ENCODE measurements around the gene ARL17A. TPM values are rescaled to one million over a fixed set of nuclear protein-coding genes. Genes with fewer than 3 reads are reported as not detected.
"Not testable (repeated sequence)": the region's sequence is repeated elsewhere in the genome, so short reads cannot be mapped to it uniquely, and the experiment has no call there.

The ARL17A gene
- total and polyA plus RNA-seq, 8 donors = 1.8 to 27.2 (median 9.6) TPM

GRCh38 chr17:46512168-46512567, 67.3 kb downstream of the ARL17A start, which contains the start of gene LRRC37A2:
LRRC37A2 (plus strand) TSS chr17:46512468; CDS start chr17:46512713, 245 bp downstream.
- H3K4me1 ChIP-seq; intact Hi-C loops (cut with DNase I; ENCODE audit: low total_unique reads); H3K27ac ChIP-seq; DNase-seq; H3K4me3 ChIP-seq; H3K27me3 ChIP-seq; H3K36me3 ChIP-seq; H3K9me3 ChIP-seq: not testable (repeated sequence)
- WGBS, 5 donors = 95 to 100% (median 95%) methylated on average over 2 to 3 of the region's 11 CpGs; no CpG with 5 or more reads in 1 of the 5 donors

GRCh38 chr17:46505896-46506295, 73.6 kb downstream of the ARL17A start:
- H3K27ac ChIP-seq; DNase-seq; H3K27me3 ChIP-seq; intact Hi-C loops (cut with DNase I; ENCODE audit: low total_unique reads); H3K9me3 ChIP-seq; H3K36me3 ChIP-seq; H3K4me1 ChIP-seq; H3K4me3 ChIP-seq: not testable (repeated sequence)
- 96 to 98% (median 97%) methylated on average over 5 to 6 of the region's 7 CpGs; no CpG with 5 or more reads in 2 of the 5 donors for WGBS, 5 donors

DNA sequence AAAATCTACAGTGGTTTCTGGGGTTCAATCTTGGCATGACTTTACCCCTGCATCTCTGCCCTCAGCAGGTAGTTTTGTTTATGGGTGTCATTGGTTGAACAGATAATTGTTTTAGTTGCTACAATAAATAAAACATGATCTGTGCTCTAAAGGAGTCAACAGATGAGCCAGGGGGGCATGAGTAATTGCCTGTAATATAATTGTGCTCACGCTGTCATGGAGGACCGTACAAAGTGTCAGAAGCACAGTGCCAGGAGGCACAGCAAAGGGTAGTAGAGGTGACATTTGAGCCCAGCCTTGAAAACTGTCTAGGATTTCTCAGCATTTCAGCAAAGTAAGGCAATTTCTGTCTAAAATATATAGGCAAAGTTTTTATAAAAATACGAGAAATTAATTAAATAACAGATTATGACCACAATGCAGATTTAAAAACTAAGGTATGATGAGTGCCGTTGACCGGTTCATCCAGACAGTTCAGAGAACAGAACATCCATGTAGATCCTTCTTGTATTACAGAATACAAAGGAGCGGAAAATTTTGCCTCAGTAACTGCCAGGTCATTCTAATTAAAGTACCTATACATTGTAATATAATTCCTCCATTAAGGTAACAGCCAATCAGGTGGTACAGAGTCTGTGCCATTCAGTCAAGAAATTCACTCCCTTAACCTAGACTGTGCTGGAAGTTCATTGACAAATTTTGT, 79.9 kb downstream of the ARL17A start:
- H3K4me3 ChIP-seq; H3K27me3 ChIP-seq; DNase-seq; H3K4me1 ChIP-seq; H3K36me3 ChIP-seq; intact Hi-C loops (cut with DNase I; ENCODE audit: low total_unique reads); H3K9me3 ChIP-seq; H3K27ac ChIP-seq: not testable (repeated sequence)
- no CpG with 5 or more reads among the region's 6 CpGs for WGBS, 5 donors

DNA sequence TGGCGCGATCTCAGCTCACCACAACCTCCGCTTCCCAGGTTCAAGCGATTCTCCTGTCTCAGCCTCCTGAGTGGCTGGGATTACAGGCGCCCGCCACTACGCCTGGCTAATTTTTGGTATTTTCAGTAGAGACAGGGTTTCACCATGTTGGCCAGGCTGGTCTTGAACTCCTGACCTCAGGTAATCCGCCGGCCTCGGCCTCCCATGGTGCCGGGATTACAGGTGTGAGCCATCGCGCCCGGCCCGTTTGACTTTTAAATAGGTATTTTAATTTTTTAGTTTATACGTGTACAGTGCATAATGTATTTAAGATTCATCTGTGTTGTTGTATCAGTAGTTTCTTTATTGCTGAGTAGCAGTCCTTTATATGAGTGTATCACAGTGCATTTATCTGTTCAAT, 87.5 kb downstream of the ARL17A start:
- H3K4me3 ChIP-seq; intact Hi-C loops (cut with DNase I; ENCODE audit: low total_unique reads); H3K27ac ChIP-seq; DNase-seq; H3K9me3 ChIP-seq; H3K4me1 ChIP-seq; H3K27me3 ChIP-seq: not testable (repeated sequence)
- H3K36me3 ChIP-seq = peaks cover 0 to 11% (median 2%) of the 10 kb centered on the region in 4 donors
- 95 to 99% (median 96%) methylated on average over 9 to 12 of the region's 16 CpGs for whole genome bisulfite sequencing, 5 donors

DNA sequence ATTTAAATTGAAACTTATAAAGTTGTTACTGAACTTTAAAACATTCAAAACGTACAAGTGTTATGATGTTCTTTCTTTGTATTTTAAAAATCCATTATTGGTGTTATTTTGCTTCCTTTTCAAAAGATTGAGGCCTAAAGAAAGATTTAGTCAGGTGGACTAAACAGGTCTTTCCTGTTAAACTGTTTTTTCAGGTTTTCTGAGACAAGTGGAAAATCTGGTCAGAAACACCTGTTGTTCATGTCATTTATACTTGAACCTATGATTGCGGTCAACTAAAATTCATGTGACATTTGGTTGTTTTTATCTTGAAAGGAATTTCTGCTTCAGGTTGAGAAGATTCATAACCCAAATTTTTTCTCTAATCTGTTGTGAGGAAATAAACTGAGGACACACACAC, 98.2 kb downstream of the ARL17A start:
- DNase-seq; H3K27me3 ChIP-seq; intact Hi-C loops (cut with DNase I; ENCODE audit: low total_unique reads); H3K36me3 ChIP-seq; H3K9me3 ChIP-seq; H3K4me3 ChIP-seq; H3K4me1 ChIP-seq; H3K27ac ChIP-seq: not testable (repeated sequence)
- no CpG with 5 or more reads among the region's 2 CpGs for WGBS, 5 donors

- H3K27me3 ChIP-seq; intact Hi-C loops (cut with DNase I; ENCODE audit: low total_unique reads); H3K4me1 ChIP-seq; H3K9me3 ChIP-seq; H3K4me3 ChIP-seq; DNase-seq; H3K27ac ChIP-seq; H3K36me3 ChIP-seq: not testable (repeated sequence)
- no CpG with 5 or more reads among the region's 3 CpGs for WGBS, 5 donors
These were observed 100.7 kb downstream of the ARL17A start for GRCh38 chr17:46478823-46479222.

DNA sequence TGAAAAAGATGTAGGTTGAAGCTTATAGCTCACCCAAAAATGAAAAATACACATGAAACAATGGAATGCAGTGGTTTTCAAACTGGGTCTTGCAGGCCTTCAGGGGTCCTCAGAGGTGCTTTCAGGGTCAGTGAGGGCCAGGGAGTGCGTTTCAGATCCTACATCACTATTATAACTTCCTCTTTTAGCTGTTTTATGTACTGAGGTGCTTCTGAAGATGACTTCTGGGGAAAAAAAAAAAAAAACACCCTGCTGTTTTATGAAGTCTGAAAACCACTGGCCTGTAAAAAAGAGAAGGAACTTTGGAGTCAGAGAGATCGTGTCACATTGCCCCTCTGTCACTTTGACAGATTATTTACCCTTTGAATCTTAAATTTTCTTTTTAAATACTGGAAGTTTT, 103.9 kb downstream of the ARL17A start:
- H3K27me3 ChIP-seq, DNase-seq: not testable (repeated sequence)
- 71 to 88% (median 80%) methylated on average over 1 of the region's 2 CpGs; no CpG with 5 or more reads in 2 of the 5 donors for WGBS, 5 donors

GRCh38 chr17:46474489-46474888, 105.0 kb downstream of the ARL17A start:
- H3K4me1 ChIP-seq; H3K27me3 ChIP-seq; H3K27ac ChIP-seq; DNase-seq; H3K36me3 ChIP-seq; H3K9me3 ChIP-seq; intact Hi-C loops (cut with DNase I; ENCODE audit: low total_unique reads); H3K4me3 ChIP-seq: not testable (repeated sequence)
- WGBS, 5 donors = 82% methylated on average over 1 of the region's 3 CpGs; no CpG with 5 or more reads in 4 of the 5 donors

More for the DNA sequence above, 103.9 kb downstream of the ARL17A start:
- H3K27ac ChIP-seq; H3K9me3 ChIP-seq; H3K4me3 ChIP-seq; intact Hi-C loops (cut with DNase I; ENCODE audit: low total_unique reads); H3K36me3 ChIP-seq; H3K4me1 ChIP-seq: not testable (repeated sequence)

DNA sequence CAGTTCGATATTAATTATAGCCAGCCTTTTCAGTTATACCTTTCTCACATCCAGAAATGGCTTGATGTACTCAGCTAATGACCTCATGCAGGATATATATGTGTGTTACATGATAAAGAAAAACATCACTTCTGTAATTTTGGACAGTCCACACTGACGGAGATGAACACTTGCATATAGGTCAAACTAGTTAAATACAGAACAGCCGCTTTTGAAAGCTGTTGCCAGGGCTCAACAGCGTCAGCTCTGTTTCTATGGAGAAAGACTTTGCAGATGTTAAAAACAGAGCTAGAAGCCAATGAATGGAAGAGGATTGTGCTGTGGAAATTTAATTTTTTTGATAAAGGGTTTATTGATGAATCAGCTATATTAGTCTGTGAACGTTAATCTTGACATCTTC, 111.9 kb downstream of the ARL17A start:
- H3K4me3 ChIP-seq; H3K4me1 ChIP-seq; H3K27ac ChIP-seq; H3K36me3 ChIP-seq; H3K9me3 ChIP-seq; intact Hi-C loops (cut with DNase I; ENCODE audit: low total_unique reads); H3K27me3 ChIP-seq: not testable (repeated sequence)
- WGBS, 5 donors = 92 to 100% (median 96%) methylated on average over 2 to 3 of the region's 5 CpGs; no CpG with 5 or more reads in 2 of the 5 donors
- DNase-seq = peak in 1 of 2 donors; percentile 23

Small RNA genes lying within 50 kb of the gene (small RNA-seq; reads per million reads assigned to genes)
- gene RN7SL199P = 0 reads per million in 4 donors

Other genes starting within 250 kb of the ARL17A start
- 100 to 1,000 TPM in 1 of 5 donors, 10 to 100 TPM in 2, 1 to 10 TPM in 1, under 1 TPM in 1; 0.58 to 194 (median 15.6) TPM for gene ARL17B, start 217.9 kb downstream of the ARL17A start, total RNA-seq
- gene ARL17B, start 217.9 kb downstream of the ARL17A start, polyA plus RNA-seq = 10 to 100 TPM in 1 of 3 donors, 1 to 10 TPM in 2; 6.3 to 11.9 (median 8.8) TPM
- gene LRRC37A2, start 67.2 kb downstream of the ARL17A start, total RNA-seq = 100 to 1,000 TPM in 1 of 5 donors, 10 to 100 TPM in 3, 1 to 10 TPM in 1; 1.4 to 102 (median 13.3) TPM
- gene LRRC37A2, start 67.2 kb downstream of the ARL17A start, polyA plus RNA-seq = 1 to 10 TPM; 2.6 to 3.3 (median 3.1) TPM
- gene NSF, start 11.0 kb upstream of the ARL17A start, total RNA-seq = 10 to 100 TPM in 4 of 5 donors, 1 to 10 TPM in 1; 7.0 to 75.2 (median 29.5) TPM
- 10 to 100 TPM in 2 of 3 donors, 1 to 10 TPM in 1; 7.6 to 18.0 (median 14.6) TPM for gene NSF, start 11.0 kb upstream of the ARL17A start, polyA plus RNA-seq
- under 1 TPM in 3 of 5 donors, not detected in 2; 0.14 to 0.55 (median 0.29) TPM for gene WNT3, start 239.0 kb upstream of the ARL17A start, total RNA-seq
- gene WNT3, start 239.0 kb upstream of the ARL17A start, polyA plus RNA-seq = under 1 TPM; 0.31 to 0.73 (median 0.37) TPM